ENCODE results near the gene MAPRE2.
"Not testable (repeated sequence)": the region's sequence is repeated elsewhere in the genome, so short reads cannot be mapped to it uniquely, and the experiment has no call there.

MAPRE2 gene

DNA sequence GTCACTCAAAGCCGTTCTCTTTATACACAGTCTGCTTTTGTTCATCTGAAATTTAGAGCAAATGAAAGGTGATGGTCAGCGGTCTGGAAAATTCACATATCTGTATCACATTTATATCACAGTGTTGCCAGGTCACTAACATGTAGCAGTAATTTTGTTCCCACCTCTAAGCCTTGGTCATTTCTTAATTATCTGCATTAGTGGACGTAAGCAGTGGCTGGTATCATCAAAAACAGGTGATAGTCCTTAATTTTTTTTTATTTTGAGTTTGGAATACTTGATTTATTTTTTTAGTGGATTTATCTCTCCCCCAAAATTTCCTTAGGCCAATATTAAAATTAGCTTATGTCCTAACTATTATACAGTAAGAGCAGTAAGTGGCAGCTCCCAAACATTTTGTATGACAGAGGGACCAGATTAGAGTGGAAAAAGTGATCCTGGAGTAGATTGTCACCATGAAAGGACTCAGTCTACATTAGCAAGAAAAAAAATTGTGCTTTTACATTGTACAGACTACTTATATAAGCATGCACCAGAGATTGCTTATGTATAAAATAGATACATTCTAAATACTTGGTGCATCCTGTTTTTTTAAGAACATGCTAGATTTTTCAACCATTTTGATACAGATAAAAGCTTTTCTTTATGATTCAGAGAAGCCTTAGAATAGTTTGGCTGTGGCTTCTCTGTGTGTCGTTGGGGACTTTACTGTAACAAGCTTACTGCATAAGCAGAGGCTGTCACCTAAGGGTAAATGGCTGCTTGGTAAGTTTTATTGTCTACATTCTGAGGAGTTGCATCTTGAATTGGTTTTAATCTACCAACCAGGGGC, 65.0 kb downstream of the MAPRE2 start:
- Mint-ChIP-seq H3K27ac (no peak overlapping the region), H3K36me3 (ENCODE audit: low read depth) (peaks cover 21% of the 10 kb centered on the region), H3K4me3 (no peak overlapping the region), H3K9me3 (peaks cover 8% of the 10 kb centered on the region), H3K4me1 (ENCODE audit: low read depth) (peaks cover 3% of the 10 kb centered on the region), H3K27me3 (ENCODE audit: low read depth) (no peaks in the 10 kb centered on the region)

DNA sequence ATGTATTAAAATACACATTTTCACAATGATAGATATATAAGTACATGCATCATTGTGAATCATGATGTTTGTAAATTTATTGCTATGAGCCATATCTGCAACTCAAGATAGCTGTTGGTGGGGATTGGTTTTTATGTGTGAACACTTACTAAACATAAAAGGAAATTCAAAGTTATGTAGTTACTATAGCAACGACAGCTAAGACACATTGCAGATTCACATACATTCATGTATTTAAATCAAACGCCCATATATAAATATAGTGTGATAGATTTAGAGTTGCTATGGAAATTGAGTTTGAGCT, 65.6 kb downstream of the MAPRE2 start:
- H3K9me3 Mint-ChIP-seq, result peaks cover 10% of the 10 kb centered on the region
- H3K36me3 Mint-ChIP-seq (ENCODE audit: low read depth), result peaks cover 17% of the 10 kb centered on the region
- no peak overlapping the region for H3K4me3 Mint-ChIP-seq
- H3K27ac Mint-ChIP-seq, result no peak overlapping the region
- no peaks in the 10 kb centered on the region for H3K27me3 Mint-ChIP-seq (ENCODE audit: low read depth)
- peaks cover 3% of the 10 kb centered on the region for H3K4me1 Mint-ChIP-seq (ENCODE audit: low read depth)

DNA sequence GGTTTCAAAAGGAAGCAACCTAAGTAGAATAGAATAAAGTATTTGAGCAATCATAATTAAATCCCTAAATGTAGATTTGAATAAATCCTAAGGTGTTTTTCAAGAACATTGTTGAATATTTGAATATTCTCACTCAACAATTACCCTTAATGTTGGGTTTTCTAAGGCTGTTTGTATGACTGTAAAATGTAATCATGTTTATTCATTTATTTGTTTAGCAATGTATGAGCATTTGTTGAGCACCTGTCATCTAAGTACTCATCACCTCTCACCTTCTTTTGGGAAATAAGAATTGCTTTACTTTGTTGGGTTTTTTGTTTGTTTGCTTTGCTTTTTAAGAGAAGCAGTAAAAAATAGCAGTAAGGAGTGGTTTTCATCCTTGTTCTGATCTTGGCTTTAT, 66.0 kb downstream of the MAPRE2 start:
- no peak overlapping the region for H3K4me3 Mint-ChIP-seq
- peaks cover 3% of the 10 kb centered on the region for H3K4me1 Mint-ChIP-seq (ENCODE audit: low read depth)
- H3K36me3 Mint-ChIP-seq (ENCODE audit: low read depth), result peaks cover 12% of the 10 kb centered on the region
- H3K9me3 Mint-ChIP-seq, result peaks cover 13% of the 10 kb centered on the region
- no peak overlapping the region for H3K27ac Mint-ChIP-seq
- H3K27me3 Mint-ChIP-seq (ENCODE audit: low read depth), result no peaks in the 10 kb centered on the region

DNA sequence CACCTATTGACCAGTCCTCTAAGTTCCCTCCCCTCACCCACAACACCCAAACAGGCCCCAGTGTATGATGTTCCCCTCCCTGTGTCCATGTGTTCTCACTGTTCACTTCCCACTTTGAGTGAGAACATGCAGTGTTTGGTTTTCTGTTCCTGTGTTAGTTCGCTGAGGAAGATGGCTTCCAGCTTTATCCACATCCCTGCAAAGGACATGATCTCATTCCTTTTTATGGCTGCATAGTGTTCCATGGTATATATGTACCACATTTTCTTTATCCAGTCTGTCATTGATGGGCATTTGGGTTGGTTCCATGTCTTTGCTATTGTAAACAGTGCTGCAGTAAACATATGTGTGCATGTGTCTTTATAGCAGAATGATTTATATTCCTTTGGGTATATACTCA, 66.9 kb downstream of the MAPRE2 start:
- H3K27me3 Mint-ChIP-seq (ENCODE audit: low read depth); H3K4me1 Mint-ChIP-seq (ENCODE audit: low read depth); H3K4me3 Mint-ChIP-seq; H3K27ac Mint-ChIP-seq: not testable (repeated sequence)
- peaks cover 16% of the 10 kb centered on the region for H3K9me3 Mint-ChIP-seq
- H3K36me3 Mint-ChIP-seq (ENCODE audit: low read depth), result peaks cover 12% of the 10 kb centered on the region

DNA sequence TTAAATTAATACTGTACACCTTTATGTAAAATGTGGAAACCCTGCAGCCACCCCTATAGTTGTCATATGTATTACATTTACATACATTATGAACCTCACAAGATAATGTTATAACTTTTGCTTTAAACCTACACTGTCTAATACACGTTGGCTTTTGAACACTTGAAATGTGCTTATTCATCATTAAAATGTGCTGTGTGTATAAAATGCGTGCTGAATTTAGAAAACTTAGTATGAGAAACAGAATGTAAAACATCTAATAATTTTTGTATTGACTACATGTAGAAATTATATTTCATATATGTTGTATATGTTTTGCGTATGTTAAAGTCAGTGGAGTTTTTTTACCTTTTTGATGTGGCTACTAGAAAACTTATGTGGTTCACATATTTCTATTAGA, 68.8 kb downstream of the MAPRE2 start:
- Mint-ChIP-seq H3K27me3 (ENCODE audit: low read depth) (no peaks in the 10 kb centered on the region), H3K36me3 (ENCODE audit: low read depth) (peaks cover 13% of the 10 kb centered on the region), H3K9me3 (peaks cover 16% of the 10 kb centered on the region), H3K4me3 (no peak overlapping the region), H3K27ac (no peak overlapping the region), H3K4me1 (ENCODE audit: low read depth) (peaks cover 5% of the 10 kb centered on the region)

DNA sequence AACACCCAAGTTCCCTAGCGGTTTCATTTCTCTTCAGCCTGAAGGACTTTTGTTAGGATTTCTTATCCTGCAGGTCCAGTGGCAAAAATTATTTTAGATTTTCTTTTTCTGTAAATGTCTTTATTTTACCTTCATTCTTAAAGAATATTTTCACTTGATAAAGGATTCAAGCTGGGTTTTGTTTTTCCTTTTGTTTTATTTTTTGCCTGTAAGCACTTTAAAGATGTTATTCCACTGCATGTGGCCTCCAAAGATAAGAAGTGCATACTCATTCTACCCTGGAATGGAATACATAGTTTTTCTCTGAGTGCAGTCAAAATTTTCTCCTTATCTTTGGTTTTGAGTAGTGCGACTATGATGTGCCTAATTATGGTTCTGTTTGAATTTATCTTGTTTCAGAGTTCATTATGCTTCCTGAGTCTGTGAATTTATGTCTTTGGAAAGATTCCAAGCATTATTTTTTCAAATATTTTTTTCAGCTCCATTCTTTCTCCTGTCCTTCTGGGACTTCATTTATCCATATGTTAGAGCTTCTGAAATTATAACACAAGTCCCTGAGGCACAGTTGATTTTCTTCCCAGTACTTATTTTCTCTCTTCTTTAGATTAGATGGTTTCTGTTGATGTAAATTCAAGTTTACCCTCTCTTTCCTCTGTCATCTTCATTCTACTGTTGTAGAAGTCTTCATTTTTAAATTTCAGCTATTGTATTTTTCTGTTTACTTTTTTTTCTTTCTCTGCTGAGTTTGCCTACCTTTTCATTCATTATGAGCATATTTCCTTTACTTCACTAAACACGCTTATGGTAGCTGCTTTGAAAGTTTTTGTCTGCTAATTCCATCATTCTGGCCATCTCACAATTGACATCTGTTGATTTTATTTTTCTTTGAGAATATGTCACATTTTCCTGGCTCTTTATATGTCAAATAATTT, 69.6 kb downstream of the MAPRE2 start:
- Mint-ChIP-seq H3K27me3 (ENCODE audit: low read depth) (no peaks in the 10 kb centered on the region), H3K9me3 (peaks cover 16% of the 10 kb centered on the region), H3K4me3 (no peak overlapping the region), H3K36me3 (ENCODE audit: low read depth) (peaks cover 13% of the 10 kb centered on the region), H3K27ac (no peak overlapping the region), H3K4me1 (ENCODE audit: low read depth) (peaks cover 5% of the 10 kb centered on the region)

DNA sequence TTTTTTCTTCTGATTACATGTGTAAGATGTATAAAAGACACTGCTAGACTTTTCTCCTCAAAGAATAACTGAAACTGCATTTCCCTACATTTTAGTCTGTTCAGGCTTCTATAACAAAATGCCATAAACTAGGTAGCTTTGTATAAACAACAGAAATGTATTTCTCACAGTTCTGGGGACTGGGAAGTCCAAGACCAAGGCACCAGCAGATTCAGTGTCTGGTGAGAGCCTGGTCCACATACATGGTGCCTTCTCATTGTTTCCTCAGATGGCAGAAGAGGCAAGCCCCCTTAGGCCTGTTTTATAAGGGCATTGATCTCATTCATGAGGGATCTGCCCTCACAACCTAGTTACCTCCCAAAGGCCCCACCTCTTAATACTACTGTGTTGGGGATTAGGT, 71.5 kb downstream of the MAPRE2 start:
- H3K4me1 Mint-ChIP-seq (ENCODE audit: low read depth), result peaks cover 2% of the 10 kb centered on the region
- H3K4me3 Mint-ChIP-seq, result no peak overlapping the region
- peaks cover 16% of the 10 kb centered on the region for H3K9me3 Mint-ChIP-seq
- H3K27me3 Mint-ChIP-seq (ENCODE audit: low read depth), result no peaks in the 10 kb centered on the region
- H3K27ac Mint-ChIP-seq, result no peak overlapping the region
- peaks cover 12% of the 10 kb centered on the region for H3K36me3 Mint-ChIP-seq (ENCODE audit: low read depth)

DNA sequence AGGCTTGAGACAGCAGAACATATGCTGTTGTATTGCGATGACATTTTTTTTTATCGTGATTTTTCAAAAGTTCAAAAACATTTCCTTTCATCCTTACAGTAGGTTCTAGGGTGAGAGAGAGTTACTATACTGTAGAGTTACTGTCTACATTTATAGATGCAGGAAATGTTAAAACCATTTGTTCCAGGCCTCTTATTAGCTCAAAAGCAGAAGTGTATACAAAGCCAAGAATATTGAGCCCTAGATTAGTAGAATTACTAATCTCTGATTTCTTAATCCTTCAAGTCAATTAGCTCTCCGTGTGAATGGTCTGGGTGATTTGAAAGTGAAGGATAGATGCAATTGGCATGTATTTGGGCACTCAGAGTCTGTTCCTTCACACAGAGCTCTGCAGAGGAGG, 73.1 kb downstream of the MAPRE2 start:
- Mint-ChIP-seq H3K9me3 (peaks cover 16% of the 10 kb centered on the region), H3K4me1 (ENCODE audit: low read depth) (peaks cover 2% of the 10 kb centered on the region), H3K27ac (no peak overlapping the region), H3K36me3 (ENCODE audit: low read depth) (peaks cover 5% of the 10 kb centered on the region), H3K4me3 (no peak overlapping the region), H3K27me3 (ENCODE audit: low read depth) (no peaks in the 10 kb centered on the region)

DNA sequence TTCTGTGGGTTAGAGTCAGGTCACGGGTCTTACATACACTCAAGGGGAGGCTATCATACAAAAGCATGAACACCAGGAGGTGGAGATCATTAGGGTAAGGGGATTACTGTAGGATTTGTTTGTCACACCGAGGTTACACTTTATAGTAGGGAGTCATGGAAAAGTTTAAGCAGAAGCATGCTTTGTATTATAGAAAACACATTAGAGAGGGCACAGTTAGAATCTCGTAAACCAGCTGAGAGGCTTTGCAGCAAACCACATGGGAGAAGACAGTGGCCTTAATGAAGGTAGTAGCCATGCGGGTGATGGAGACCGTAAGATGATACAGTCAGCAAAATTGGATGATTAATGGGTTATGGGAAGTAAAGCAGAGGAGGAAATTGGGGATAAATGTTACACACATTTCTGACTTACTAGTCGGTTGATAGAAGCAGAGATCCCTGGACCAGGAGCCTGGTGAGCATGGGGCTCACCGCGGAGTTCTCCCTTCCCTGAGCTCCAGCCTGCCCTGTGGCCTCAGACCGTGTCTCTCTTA, 75.6 kb downstream of the MAPRE2 start:
- Mint-ChIP-seq H3K4me1 (ENCODE audit: low read depth) (peaks cover 4% of the 10 kb centered on the region), H3K27ac (no peak overlapping the region), H3K9me3 (peaks cover 7% of the 10 kb centered on the region), H3K27me3 (ENCODE audit: low read depth) (no peaks in the 10 kb centered on the region), H3K4me3 (no peak overlapping the region), H3K36me3 (ENCODE audit: low read depth) (peaks cover 1% of the 10 kb centered on the region)

DNA sequence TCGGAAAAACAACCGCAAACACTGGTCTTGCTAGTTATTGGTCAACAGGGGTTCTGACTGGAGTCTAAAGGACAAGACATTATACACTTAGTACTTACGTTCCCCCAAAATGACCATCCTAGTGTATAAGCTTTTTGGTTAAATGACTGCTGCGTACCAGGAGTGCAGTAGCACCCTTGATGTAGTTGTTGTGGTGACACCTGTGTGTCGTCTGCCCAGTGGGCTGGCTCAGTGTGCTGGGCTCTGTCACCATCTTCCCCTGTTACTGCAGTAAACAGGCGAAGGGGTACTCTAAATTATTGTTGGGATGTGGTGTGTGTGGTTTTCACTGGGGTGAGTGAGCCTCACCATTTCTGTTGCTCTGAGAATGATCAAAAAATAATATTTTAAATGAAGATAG, 76.2 kb downstream of the MAPRE2 start:
- Mint-ChIP-seq H3K27ac (no peak overlapping the region), H3K4me3 (no peak overlapping the region), H3K36me3 (ENCODE audit: low read depth) (peaks cover 1% of the 10 kb centered on the region), H3K4me1 (ENCODE audit: low read depth) (peaks cover 4% of the 10 kb centered on the region), H3K27me3 (ENCODE audit: low read depth) (no peaks in the 10 kb centered on the region), H3K9me3 (peaks cover 2% of the 10 kb centered on the region)

DNA sequence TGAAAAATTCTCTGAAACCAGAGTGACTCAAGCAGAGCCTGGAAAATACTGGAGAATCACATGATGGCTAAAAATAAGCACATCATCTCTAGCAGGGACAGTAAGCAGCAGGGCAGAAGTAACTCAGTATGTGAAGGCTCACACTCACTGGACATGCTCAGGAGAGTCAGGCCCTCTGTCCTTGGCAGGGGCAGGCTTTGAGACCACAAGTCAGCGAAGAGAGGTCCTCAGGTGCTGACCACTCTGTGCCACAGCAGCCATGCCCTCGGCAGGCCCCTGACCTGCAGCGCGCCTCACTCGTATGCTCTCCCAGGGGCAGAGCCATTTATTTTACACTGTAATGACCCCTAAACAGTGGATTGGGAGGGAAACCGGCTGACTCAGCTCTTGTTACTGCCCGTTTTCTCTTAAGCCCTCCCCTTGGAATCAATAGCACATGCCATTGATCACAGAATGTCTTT, 76.8 kb downstream of the MAPRE2 start:
- no peak overlapping the region for H3K27ac Mint-ChIP-seq
- H3K36me3 Mint-ChIP-seq (ENCODE audit: low read depth), result peaks cover 5% of the 10 kb centered on the region
- no peaks in the 10 kb centered on the region for H3K9me3 Mint-ChIP-seq
- H3K4me3 Mint-ChIP-seq, result no peak overlapping the region
- H3K4me1 Mint-ChIP-seq (ENCODE audit: low read depth), result peaks cover 4% of the 10 kb centered on the region
- H3K27me3 Mint-ChIP-seq (ENCODE audit: low read depth), result no peaks in the 10 kb centered on the region

DNA sequence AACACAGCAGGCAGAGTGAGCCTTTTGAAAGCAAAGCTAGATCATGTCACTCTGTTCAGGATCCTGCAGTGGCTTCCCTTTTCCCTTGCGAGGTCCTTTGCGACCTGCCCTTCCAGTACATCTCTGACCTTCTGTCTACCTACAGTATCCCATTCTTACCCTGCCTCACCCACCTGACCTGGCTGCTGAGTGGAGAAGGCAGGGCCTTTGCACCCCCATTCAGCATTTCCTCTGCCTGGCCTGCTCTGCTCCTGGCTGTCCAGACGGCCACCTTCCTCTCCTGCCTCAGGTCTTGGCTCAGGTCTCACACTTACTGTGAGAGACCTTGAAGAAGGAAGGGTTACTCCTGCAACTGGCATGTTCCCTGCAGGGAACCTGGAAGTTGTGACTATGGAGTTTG, 77.4 kb downstream of the MAPRE2 start:
- Mint-ChIP-seq H3K27me3 (ENCODE audit: low read depth) (no peaks in the 10 kb centered on the region), H3K4me3 (no peak overlapping the region), H3K4me1 (ENCODE audit: low read depth) (peaks cover 7% of the 10 kb centered on the region), H3K27ac (no peak overlapping the region), H3K9me3 (peaks cover 2% of the 10 kb centered on the region), H3K36me3 (ENCODE audit: low read depth) (peaks cover 9% of the 10 kb centered on the region)

DNA sequence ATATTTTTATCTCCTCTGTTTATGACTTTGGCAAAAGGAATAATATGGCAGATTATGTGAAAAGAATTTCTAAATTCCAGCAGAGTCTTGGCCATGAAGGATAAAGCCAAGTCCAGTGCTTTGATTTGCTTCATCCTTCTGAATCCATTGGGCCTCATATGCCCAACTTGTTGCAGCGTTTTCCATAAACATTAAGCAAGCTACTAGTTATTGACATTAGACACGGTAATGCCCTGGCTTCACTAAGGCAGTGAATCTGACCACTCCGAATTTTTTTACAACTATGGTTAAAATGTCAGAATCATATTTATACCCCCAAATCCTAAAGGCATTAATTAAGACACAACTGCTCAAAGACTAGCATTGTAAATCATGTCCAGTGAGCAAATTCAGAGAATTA, 79.8 kb downstream of the MAPRE2 start:
- Mint-ChIP-seq H3K27ac (no peak overlapping the region), H3K27me3 (ENCODE audit: low read depth) (no peaks in the 10 kb centered on the region), H3K36me3 (ENCODE audit: low read depth) (peaks cover 12% of the 10 kb centered on the region), H3K4me3 (no peak overlapping the region), H3K9me3 (peaks cover 9% of the 10 kb centered on the region), H3K4me1 (ENCODE audit: low read depth) (peaks cover 5% of the 10 kb centered on the region)

DNA sequence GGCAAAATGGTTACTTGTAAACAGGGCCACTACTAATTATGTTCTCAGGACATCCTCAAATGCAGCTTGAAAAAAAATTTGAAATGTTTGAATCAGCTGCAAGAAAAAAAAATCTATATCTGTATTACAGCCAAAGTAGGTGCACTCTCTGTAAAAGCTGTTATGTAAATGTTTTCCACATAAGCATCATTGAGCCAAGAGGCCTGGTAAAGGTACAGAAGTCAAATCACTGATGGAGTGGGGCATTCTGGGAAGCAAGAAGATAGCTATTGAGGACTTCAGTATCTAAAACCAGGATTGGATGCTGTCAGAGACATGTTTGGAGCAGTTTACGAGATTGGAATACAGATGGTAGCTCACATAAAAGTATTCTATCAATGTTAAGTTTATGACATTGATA, 80.3 kb downstream of the MAPRE2 start:
- Mint-ChIP-seq H3K27ac (no peak overlapping the region), H3K4me3 (no peak overlapping the region), H3K4me1 (ENCODE audit: low read depth) (peaks cover 5% of the 10 kb centered on the region)

More for the DNA sequence above, 80.3 kb downstream of the MAPRE2 start:
- Mint-ChIP-seq H3K36me3 (ENCODE audit: low read depth) (peaks cover 12% of the 10 kb centered on the region), H3K9me3 (peaks cover 9% of the 10 kb centered on the region), H3K27me3 (ENCODE audit: low read depth) (no peaks in the 10 kb centered on the region)

All from T-helper 1 cell treated with Interleukin-12 subunit alpha and Interleukin-12 subunit beta and Interleukin-4 antibody, amounts not matched to agents 30 μg/mL and 1 μg/mL, for 36 hours (primary cell).